NCI-H2227 (cell line): Measurements from ENCODE around the gene TTC21B.
A peak's percentile ranks its signal among the peaks of the same experiment; 100 is the strongest.

Source experiments
- DNase-seq: peaks from one replicate; lab custom pipeline; 2025; ENCODE audit not compliant: unreplicated experiment; lab: John Stamatoyannopoulos, UW

TTC21B gene

DNA sequence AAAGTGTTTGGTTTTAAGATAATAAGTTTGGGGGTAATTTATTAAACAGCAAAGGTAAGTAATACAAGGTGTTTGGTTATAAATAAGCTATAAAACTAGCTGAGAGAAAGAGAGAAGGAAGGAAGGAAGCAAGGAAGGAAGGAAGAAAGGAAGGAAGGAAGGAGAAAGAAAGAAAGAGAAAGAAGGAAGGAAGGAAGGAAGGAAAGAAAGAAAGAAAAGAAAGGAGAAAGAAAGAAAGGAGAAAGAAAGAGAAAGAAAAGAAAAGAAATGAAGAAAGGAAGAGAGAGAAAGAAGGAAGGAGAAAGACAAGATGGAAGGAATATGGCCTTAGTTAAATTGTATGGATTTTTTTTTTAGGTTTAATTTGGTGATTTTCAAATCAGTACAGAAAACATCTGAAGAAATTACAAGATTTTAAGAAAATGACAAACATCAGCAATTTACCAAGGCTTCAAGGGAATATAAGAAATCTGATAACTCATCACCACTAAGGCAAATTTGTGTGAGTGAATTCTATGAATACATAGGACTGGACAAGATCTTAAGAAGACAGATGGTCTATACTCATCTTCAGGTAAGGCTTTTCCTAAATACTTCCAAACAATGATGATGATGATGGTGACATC is 113.1 kb downstream of the TTC21B start:
- no peak for DNase-seq

DNA sequence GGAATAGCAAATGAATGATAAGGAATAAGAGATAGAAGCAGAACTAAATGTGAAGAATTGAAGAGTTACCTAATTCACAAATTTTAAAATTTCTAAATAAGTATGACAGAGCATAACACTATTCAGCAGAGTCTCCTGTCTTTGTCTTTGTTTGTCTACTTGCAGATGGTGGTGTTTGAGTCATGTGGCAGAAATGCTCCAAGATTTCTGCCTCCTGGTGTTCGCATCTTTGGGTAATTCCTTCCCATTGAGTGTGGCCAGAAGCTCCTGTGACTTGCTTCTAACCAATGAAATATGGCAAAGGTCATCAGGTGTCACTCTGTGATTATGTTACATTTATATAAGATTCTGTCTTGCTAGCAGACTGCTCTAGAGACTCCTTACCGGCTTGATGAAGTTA is 114.0 kb downstream of the TTC21B start:
- DNase-seq = no peak

DNA sequence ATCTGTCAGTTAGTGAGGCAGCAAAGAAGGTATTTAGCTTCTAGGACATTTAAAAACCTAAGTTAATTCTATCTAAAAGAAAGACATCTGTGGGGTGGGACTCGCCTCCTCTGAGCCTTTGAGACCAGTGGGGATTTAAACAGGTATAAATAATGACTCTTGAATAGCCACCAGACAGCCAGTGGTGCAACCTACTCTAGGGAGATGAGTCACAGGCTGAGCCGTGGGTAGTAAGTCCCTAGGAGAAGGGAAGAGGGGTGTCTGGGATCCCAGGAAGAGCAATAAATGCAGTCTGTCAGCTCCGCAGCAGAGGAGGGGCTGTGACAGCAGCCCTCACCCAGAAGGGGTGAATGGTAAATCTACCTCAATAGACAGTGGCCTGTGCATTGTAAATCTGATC is 116.5 kb downstream of the TTC21B start:
- no peak for DNase-seq

DNA sequence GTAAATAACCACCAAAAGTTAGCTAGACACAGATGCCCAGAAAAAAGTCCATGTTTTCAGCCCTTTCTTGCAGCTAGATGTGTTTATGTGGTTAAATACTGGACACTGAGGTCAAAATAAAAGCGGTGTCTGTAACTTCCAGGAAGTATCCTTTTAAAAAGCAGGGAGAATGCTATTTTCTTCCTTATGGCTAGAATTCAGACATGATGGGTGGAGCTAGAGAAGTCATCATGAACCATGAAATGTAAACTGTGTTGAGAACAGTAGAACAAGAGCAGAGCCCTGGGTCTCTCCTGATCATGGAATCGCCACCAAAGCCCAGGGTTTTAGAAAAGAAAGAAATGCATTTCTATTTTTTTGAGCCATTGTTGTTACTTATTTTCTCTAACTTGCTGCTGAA is 118.2 kb downstream of the TTC21B start:
- no peak for DNase-seq

DNA sequence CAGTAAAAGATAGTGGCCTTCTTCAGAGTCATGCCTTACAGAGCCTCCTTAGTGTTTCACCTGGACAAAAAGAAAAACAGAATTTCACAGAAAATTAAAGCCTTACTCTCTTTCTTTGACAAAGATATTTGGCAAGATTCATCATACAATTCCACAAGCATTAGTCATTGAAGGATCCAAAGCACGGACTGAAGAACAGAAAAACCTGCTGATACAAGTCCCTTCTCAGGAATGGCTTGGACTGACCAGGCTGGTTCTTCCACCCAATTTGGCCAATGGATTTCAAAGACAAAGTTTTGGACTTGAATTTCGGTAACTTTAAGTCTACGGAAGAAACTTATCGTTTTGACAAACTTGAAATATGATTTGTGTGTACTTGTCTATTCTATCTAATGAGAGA is 120.4 kb downstream of the TTC21B start:
- DNase-seq = no peak

DNA sequence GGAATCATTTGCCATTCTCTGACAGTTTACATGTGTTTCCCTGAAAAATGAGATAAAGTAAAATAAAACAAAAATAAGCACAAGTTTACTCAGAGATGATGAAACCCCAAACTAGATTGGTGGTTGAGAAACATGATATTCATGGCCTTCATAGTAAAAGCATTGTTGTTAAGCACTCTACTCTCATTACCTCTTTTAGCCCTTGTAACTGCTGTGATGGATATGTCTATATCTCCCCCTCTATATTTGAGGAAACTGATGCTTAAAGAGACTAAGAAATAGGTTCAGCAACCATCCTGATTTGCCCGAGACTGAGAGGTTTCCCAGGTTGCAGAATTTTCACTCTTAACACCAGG is 125.7 kb downstream of the TTC21B start:
- DNase-seq = no peak

DNA sequence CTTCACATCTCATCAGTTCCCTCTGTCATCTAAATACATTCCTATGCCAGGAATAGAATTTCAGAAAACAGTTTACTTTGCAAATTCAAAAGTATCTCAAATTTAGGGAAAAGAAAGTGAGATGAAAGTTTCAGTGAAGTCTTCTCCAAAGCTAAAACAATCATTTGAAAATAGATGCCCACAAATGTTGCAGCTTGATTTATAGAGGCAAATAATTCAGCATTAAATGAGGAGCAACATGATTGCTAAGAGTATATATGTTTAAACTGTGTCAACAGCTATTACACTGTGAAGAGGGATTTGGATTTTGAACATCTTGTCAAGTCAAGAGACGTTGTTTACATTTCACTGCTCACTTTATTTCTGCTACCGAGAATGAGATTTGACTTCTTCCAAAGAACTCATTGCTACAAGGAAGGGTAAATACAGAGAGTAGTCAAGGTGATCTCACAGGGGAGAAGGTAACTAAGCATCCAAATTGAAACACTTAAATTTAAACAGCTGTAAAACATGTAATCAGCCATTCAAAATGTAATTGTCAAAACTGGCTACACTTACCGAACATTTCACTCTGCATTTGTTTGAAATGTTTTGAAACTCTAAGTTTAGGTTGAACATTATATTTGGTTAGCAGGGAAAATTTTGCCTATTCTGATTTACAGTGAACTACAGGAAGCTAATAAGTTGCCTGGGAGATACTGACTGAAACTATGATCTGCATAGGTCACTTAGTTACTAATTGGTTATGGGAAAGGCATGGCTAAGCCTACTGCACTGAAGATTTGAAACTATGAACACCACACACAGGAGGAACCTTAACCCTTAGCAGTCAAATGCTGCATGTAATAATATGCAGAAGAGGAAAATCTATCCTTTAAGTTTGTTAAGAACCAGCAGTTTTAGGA is 126.3 kb downstream of the TTC21B start:
- no peak for DNase-seq

DNA sequence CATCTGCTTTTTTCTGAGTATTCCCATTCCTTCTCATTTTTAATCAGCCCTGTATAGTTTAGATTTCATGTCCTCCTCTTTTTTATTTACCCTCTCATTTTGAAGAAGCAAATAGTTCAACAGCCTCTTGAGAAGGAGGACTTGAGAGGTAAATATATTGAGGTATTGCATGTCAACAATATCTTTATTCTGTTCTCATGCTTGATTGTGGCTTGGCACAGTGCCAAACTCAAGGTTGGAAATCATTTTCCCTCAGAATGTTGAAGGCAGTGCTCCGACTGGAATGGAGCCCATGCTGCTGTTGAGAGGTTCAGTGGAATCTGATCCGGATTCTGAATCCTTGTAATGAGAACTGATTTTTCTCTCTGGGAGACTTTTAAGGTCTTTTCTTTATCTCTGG is 128.5 kb downstream of the TTC21B start:
- DNase-seq = peak; percentile 88
